ENCODE results near the gene PPP1R9A. TPM values are rescaled to one million over a fixed set of nuclear protein-coding genes. Genes with fewer than 3 reads are reported as not detected.

The PPP1R9A gene
- total RNA-seq, 2 experiments from 2014 or later, result not detected

DNA sequence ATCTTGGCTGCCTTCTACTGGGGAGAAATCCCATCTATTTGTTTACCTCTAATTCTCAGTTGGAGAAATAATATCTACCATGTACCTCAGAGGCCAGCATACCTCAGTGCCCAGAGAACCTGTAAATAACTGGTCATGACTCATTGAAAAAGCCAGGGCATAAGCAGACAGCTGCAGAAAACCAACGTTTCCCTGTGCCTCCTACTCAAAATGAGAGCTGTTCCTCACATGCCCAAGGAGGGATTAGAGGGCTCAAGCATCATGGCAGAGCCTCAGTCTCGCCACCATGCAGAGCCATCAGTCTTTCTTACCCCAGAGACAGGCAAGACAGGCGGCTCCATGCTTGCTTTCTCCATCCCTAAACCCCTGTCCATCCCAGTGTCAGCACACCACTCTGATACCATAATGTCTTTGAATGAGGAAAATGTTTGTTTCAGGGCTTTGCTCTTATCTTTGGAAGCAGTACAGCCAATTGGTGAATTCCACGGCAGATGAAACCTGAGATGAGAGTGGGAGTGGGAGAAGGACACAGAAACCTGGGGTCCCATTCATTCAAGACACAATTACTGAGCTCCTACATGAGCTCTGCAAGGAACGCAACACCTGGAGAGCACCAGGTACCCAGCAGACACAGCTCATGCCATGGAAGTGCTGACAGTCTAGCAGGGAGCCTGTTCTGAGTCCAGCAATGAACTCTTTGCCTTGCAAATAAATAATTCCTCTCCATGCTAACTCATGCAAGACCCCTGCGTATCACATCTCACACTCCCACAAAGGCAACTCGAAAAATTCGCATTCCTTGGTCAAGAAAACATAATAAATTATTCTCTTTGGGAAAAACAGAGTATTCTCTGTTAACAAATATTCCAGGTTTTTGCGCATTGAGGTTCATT lies 395.9 kb downstream of the PPP1R9A start:
- no peak overlapping the region for H3K27ac Mint-ChIP-seq
- ChIA-PET CTCF (interaction anchor here (0.6 kb wide), 1 partner anchor 176 kb away, joined by 4 read pairs; no protein-coding TSS in a partner anchor), POLR2A (no interaction called here)
- DNase-seq, result no peak
- peaks cover 4% of the 10 kb centered on the region for H3K4me1 Mint-ChIP-seq
- no peak overlapping the region for H3K4me3 Mint-ChIP-seq
- no peak for ATAC-seq
- no peaks in the 10 kb centered on the region for H3K9me3 Mint-ChIP-seq (ENCODE audit: low read depth)
- H3K27me3 Mint-ChIP-seq, result peaks cover 16% of the 10 kb centered on the region
- intact Hi-C loops (cut with DNase I, micrococcal nuclease), result no loop called here
- no peaks in the 10 kb centered on the region for H3K36me3 Mint-ChIP-seq (ENCODE audit: low read depth)

DNA sequence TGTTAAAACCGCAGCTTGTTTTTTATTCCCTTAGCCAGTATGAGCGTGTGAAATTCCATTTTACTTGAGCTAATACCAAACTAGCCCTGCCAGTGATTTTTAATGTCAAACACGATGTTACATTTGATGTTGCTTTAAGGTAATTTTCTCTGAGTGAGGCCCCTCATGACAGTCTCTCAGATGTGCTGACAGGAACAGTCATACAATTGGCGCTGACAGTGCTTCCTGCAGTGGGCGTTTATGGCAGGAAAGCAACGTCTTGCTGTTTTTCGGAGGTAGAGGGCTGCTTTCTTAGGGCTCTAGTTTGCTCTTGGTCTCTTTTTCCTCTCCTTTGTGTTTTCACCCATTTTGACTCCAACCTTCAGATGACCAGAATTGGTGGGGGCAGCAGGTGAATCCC lies 397.6 kb downstream of the PPP1R9A start:
- ChIA-PET CTCF (no interaction called here), POLR2A (no interaction called here)
- Mint-ChIP-seq H3K4me1 (peaks cover 4% of the 10 kb centered on the region), H3K4me3 (no peak overlapping the region), H3K27ac (no peak overlapping the region), H3K9me3 (ENCODE audit: low read depth) (no peaks in the 10 kb centered on the region), H3K27me3 (peaks cover 12% of the 10 kb centered on the region), H3K36me3 (ENCODE audit: low read depth) (no peaks in the 10 kb centered on the region)
- intact Hi-C loops (cut with DNase I, micrococcal nuclease), result no loop called here
- ATAC-seq (no peak), DNase-seq (peak; percentile 25)

DNA sequence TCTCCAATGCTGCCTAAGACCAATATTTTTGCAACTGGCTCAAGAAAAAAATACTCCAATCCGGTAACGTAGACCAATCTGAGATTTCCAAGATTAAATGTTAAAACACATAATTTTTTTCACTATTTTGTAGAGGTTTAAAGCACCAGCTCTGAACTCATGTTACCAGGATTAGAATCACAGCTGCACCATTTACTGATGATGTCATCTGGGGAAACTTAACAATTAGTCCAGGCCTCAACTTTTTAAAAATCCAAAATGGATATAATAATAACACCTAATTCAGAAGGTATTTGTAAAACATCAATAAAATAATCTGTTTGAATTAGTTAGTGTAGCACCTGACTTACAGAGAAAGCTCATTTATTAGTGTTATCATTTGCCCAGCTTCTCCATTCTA lies 402.6 kb downstream of the PPP1R9A start:
- ATAC-seq (no peak), DNase-seq (no peak)
- Mint-ChIP-seq H3K9me3 (ENCODE audit: low read depth) (no peaks in the 10 kb centered on the region), H3K36me3 (ENCODE audit: low read depth) (no peaks in the 10 kb centered on the region), H3K27ac (no peak overlapping the region), H3K4me3 (no peak overlapping the region), H3K27me3 (peaks cover 9% of the 10 kb centered on the region), H3K4me1 (peaks cover under 1% of the 10 kb centered on the region)
- intact Hi-C loops (cut with DNase I, micrococcal nuclease), result no loop called here
- ChIA-PET CTCF (no interaction called here), POLR2A (no interaction called here)

DNA sequence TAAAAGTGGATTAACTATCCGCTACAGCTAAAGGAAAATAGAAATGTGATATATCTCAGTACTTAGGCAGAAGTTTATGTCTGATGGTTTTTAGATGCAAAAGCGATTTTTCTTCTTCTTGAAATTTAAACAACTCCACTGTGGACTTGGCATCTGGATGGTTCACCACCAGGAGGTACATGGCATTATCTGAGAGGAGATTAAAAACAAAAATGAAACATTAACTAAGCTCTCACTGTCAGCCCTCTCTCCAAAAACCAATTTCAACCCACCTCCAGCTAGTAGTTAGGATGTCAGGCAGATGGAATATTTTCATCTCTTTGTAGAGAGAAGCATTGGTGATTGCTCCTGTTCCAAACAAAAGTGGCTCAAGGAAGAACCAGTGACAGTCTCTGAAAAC lies 404.0 kb downstream of the PPP1R9A start:
- H3K4me3 Mint-ChIP-seq, result no peak overlapping the region
- no peaks in the 10 kb centered on the region for H3K36me3 Mint-ChIP-seq (ENCODE audit: low read depth)
- no peak overlapping the region for H3K27ac Mint-ChIP-seq
- ChIA-PET POLR2A (no interaction called here), CTCF (no interaction called here)
- ATAC-seq, result no peak
- no peak for DNase-seq
- peaks cover 3% of the 10 kb centered on the region for H3K27me3 Mint-ChIP-seq
- intact Hi-C loops (cut with DNase I, micrococcal nuclease), result no loop called here
- H3K9me3 Mint-ChIP-seq (ENCODE audit: low read depth), result no peaks in the 10 kb centered on the region
- H3K4me1 Mint-ChIP-seq, result no peaks in the 10 kb centered on the region

DNA sequence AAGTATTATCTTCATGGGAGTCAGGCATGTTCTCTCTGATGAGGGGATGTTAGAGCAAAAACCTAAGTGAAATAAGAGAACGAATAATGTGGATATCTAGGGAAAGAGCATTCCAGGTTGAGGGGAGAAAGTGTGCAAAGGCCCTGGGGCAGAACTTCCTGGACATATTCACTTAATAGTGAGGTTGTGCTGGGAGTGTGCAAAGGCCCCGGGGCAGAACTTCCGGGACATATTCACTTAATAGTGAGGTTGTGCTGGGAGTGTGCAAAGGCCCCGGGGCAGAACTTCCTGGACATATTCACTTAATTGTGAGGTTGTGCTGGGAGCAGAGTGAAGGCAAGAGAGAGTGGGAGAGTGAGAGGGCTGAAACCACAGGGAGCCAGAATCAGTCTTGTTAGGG lies 405.2 kb downstream of the PPP1R9A start:
- no peak for ATAC-seq
- DNase-seq, result no peak
- POLR2A ChIA-PET, result no interaction called here
- Mint-ChIP-seq H3K36me3 (ENCODE audit: low read depth) (no peaks in the 10 kb centered on the region), H3K27ac (no peak overlapping the region), H3K4me1 (no peaks in the 10 kb centered on the region), H3K9me3 (ENCODE audit: low read depth) (no peaks in the 10 kb centered on the region), H3K27me3 (peaks cover 3% of the 10 kb centered on the region), H3K4me3 (no peak overlapping the region)
- intact Hi-C loops (cut with DNase I, micrococcal nuclease), result no loop called here
- CTCF ChIA-PET, result no interaction called here

DNA sequence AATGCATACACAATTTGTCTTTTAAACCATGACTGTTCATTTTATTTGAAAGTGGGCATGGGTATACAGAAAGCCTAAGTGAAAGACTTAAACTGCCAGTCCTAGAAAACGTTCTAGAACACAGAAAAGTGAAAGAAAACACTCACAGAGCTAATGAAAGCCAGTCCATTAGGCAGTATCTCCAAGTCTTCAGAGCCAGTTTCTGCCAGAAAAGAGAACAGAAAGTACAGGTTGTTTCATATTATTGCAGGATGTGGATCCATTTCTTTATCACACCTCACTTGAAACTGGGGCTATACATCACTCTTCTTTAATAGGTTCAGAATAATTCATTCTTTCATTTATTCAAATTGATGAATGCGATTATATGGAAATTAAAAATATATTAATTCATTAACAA lies 409.2 kb downstream of the PPP1R9A start:
- ChIA-PET CTCF (no interaction called here), POLR2A (no interaction called here)
- H3K9me3 Mint-ChIP-seq (ENCODE audit: low read depth), result no peaks in the 10 kb centered on the region
- H3K27me3 Mint-ChIP-seq, result peaks cover 3% of the 10 kb centered on the region
- no peaks in the 10 kb centered on the region for H3K36me3 Mint-ChIP-seq (ENCODE audit: low read depth)
- DNase-seq, result no peak
- no peaks in the 10 kb centered on the region for H3K4me1 Mint-ChIP-seq
- no peak overlapping the region for H3K27ac Mint-ChIP-seq
- no peak for ATAC-seq
- intact Hi-C loops (cut with DNase I, micrococcal nuclease), result no loop called here
- H3K4me3 Mint-ChIP-seq, result no peak overlapping the region

DNA sequence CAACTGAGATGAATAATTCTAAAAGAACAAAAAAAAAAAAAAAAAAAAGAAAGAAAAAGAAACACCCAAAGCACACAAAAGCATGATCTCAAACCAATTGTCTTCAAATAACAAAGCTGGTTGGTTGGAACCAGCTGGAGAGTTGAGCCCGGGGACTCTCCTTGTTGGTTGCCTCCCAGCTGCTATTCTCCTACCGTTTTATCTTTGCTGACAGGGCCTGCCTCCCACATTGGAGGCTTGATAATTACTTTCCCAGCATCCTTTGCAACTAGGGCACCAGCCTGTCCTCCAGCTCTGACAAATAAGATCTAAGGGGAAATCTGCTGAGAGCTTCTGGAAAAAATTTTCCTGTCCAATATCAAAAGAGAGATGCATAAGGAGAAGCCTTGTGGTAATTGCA lies 410.2 kb downstream of the PPP1R9A start:
- peaks cover 3% of the 10 kb centered on the region for H3K27me3 Mint-ChIP-seq
- no peak for ATAC-seq
- CTCF ChIA-PET, result no interaction called here
- POLR2A ChIA-PET, result no interaction called here
- H3K27ac Mint-ChIP-seq, result no peak overlapping the region
- no peaks in the 10 kb centered on the region for H3K4me1 Mint-ChIP-seq
- DNase-seq, result no peak
- no peaks in the 10 kb centered on the region for H3K9me3 Mint-ChIP-seq (ENCODE audit: low read depth)
- no peak overlapping the region for H3K4me3 Mint-ChIP-seq
- no peaks in the 10 kb centered on the region for H3K36me3 Mint-ChIP-seq (ENCODE audit: low read depth)
- intact Hi-C loops (cut with DNase I, micrococcal nuclease), result no loop called here

DNA sequence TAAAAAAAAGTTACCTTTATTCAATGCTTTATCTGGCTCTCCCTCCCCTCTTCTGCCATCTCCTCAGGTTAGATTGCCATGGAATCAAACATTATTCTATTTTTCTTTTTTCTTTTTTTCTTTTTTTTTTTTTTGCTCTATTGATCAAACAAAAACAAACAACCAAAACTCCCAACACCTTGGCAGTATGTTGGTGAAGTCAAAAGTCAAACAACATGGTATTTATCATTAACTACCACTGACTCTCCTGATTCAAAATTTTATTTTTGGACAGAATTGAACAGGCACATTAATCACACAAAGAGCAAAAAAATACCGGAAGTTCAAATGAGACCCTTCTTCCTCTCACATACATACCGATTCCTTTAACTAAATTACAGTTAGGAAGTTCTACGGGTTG lies 410.6 kb downstream of the PPP1R9A start:
- Mint-ChIP-seq H3K4me3 (no peak overlapping the region), H3K27me3 (peaks cover 3% of the 10 kb centered on the region), H3K27ac (no peak overlapping the region), H3K36me3 (ENCODE audit: low read depth) (no peaks in the 10 kb centered on the region), H3K9me3 (ENCODE audit: low read depth) (no peaks in the 10 kb centered on the region), H3K4me1 (no peaks in the 10 kb centered on the region)
- ATAC-seq (no peak), DNase-seq (no peak)
- POLR2A ChIA-PET, result no interaction called here
- CTCF ChIA-PET, result no interaction called here
- intact Hi-C loops (cut with DNase I, micrococcal nuclease), result no loop called here

DNA sequence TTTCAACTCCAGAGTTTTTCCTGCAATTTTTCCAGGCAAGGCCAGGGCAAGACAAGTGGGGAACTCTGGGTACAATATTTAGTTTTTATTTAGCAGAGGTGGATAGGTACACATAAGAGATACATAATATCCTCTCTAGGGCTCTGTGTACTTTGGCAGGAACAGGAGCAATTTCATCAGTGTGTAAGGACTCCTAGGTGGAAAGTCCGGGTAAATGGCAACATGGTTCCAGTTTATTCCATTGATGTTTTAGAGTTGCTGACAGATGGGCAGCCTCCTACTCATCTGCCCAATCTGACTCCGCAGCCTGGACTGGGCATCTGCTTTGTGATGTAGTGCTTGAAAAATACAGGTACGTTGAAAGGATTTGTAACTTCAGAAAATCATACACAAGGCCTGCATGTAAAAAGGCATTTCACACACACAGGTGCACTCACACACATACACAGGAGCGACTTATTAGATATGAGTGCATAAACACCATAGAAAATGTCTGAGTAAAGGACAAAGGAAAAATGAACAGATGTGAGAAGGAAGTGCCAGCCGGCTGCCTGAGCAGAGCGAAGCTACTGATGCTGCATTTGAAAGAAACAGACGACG lies 411.2 kb downstream of the PPP1R9A start:
- peaks cover 3% of the 10 kb centered on the region for H3K27me3 Mint-ChIP-seq
- H3K9me3 Mint-ChIP-seq (ENCODE audit: low read depth), result no peaks in the 10 kb centered on the region
- no peaks in the 10 kb centered on the region for H3K4me1 Mint-ChIP-seq
- H3K27ac Mint-ChIP-seq, result no peak overlapping the region
- DNase-seq, result no peak
- no peak for ATAC-seq
- H3K4me3 Mint-ChIP-seq, result no peak overlapping the region
- POLR2A ChIA-PET, result no interaction called here
- CTCF ChIA-PET, result no interaction called here
- intact Hi-C loops (cut with DNase I, micrococcal nuclease), result no loop called here
- H3K36me3 Mint-ChIP-seq (ENCODE audit: low read depth), result no peaks in the 10 kb centered on the region

DNA sequence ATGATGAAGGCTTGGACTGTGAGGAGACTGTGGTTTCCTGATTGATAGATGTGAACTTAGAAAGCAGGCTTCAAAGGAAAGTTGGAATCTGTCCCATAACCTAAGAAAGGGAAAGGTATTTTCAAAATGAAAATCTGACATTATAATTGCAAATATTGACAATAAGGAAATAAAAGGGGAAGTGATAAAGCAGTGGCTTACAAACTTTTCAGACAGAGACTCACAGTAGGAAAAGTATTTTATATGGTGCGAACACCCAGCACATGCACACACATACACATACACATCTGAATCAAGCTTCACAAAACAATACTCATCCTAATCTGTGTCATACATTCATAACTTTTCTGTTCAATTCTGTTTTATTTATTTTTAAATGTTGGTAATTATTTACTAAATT lies 412.2 kb downstream of the PPP1R9A start:
- CTCF ChIA-PET, result no interaction called here

DNA sequence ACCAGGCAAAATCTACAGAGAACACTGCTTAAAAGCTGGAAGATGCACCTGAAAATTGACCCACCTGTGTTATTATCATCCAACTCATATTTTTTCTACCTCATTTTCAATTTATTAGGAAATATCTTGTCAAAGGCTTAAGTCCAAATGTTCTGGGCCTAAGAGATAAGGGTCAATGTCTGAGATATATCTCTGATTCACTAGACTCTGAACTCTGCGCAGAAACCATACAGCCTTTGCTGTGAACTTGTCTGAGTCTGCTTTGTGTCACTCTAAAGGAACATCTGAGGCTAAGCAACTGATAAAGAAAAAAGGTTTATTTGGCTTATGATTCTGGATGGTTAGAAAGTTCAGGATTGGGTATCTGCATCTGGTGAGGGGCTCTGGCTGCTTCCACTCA lies 413.3 kb downstream of the PPP1R9A start:
- no peaks in the 10 kb centered on the region for H3K9me3 Mint-ChIP-seq (ENCODE audit: low read depth)
- DNase-seq (no peak), ATAC-seq (no peak)
- peaks cover 6% of the 10 kb centered on the region for H3K4me1 Mint-ChIP-seq
- ChIA-PET POLR2A (no interaction called here), CTCF (no interaction called here)
- intact Hi-C loops (cut with DNase I, micrococcal nuclease), result no loop called here
- H3K27ac Mint-ChIP-seq, result no peak overlapping the region
- no peaks in the 10 kb centered on the region for H3K36me3 Mint-ChIP-seq (ENCODE audit: low read depth)
- peaks cover 8% of the 10 kb centered on the region for H3K27me3 Mint-ChIP-seq
- H3K4me3 Mint-ChIP-seq, result no peak overlapping the region

More for the DNA sequence above, 412.2 kb downstream of the PPP1R9A start:
- Mint-ChIP-seq H3K9me3 (ENCODE audit: low read depth) (no peaks in the 10 kb centered on the region), H3K27me3 (no peaks in the 10 kb centered on the region), H3K36me3 (ENCODE audit: low read depth) (no peaks in the 10 kb centered on the region), H3K4me1 (peaks cover under 1% of the 10 kb centered on the region), H3K4me3 (no peak overlapping the region), H3K27ac (no peak overlapping the region)
- POLR2A ChIA-PET, result no interaction called here
- no peak for ATAC-seq
- no peak for DNase-seq
- intact Hi-C loops (cut with DNase I, micrococcal nuclease), result no loop called here

DNA sequence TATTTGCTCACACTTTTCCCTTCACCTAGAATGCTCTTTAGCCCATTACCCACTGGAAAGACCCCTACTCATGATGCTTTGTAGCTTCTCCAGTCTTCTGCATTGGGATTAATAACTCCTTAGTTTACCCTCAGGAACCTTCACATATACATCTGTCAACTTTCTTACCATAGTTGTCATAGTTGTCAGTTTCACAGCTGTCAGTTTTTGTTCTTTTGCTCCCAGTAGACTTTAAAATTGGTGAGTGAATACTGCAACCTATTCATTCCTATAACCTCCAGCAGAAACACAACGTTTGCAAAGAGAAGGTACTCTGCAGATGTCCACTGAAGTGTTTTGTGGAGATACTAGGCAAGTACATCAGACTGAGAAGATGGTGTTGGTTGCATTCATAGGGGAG lies 414.3 kb downstream of the PPP1R9A start:
- intact Hi-C loops (cut with DNase I, micrococcal nuclease), result no loop called here
- no peaks in the 10 kb centered on the region for H3K36me3 Mint-ChIP-seq (ENCODE audit: low read depth)
- CTCF ChIA-PET, result no interaction called here

More for the DNA sequence above, 414.3 kb downstream of the PPP1R9A start:
- Mint-ChIP-seq H3K27me3 (peaks cover 10% of the 10 kb centered on the region), H3K4me3 (no peak overlapping the region), H3K27ac (no peak overlapping the region), H3K9me3 (ENCODE audit: low read depth) (no peaks in the 10 kb centered on the region), H3K4me1 (peaks cover 6% of the 10 kb centered on the region)
- POLR2A ChIA-PET, result no interaction called here
- DNase-seq, result no peak
- no peak for ATAC-seq
